Measurements from ENCODE around the gene NR6A1.

- TF ChIP-seq, protein P1, sequence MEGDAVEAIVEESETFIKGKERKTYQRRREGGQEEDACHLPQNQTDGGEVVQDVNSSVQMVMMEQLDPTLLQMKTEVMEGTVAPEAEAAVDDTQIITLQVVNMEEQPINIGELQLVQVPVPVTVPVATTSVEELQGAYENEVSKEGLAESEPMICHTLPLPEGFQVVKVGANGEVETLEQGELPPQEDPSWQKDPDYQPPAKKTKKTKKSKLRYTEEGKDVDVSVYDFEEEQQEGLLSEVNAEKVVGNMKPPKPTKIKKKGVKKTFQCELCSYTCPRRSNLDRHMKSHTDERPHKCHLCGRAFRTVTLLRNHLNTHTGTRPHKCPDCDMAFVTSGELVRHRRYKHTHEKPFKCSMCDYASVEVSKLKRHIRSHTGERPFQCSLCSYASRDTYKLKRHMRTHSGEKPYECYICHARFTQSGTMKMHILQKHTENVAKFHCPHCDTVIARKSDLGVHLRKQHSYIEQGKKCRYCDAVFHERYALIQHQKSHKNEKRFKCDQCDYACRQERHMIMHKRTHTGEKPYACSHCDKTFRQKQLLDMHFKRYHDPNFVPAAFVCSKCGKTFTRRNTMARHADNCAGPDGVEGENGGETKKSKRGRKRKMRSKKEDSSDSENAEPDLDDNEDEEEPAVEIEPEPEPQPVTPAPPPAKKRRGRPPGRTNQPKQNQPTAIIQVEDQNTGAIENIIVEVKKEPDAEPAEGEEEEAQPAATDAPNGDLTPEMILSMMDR (IDR thresholded peaks at IDR 0.05; ENCODE audit: insufficient read depth, low read length, poor library complexity, severe bottlenecking), result no peak
- no peak for TF ChIP-seq EZH2phosphoT487 (conservative IDR thresholded peaks at IDR 0.05; ENCODE audit: low read length)
These were observed 30.0 kb downstream of the NR6A1 start for GRCh38 chr9:124741149-124741548.
